ENCODE measurements around the gene TRPV5. TPM values are rescaled to one million over a fixed set of nuclear protein-coding genes. Genes with fewer than 3 reads are reported as not detected.

TRPV5 gene
- total and polyA plus RNA-seq, 9 donors, result not detected

DNA sequence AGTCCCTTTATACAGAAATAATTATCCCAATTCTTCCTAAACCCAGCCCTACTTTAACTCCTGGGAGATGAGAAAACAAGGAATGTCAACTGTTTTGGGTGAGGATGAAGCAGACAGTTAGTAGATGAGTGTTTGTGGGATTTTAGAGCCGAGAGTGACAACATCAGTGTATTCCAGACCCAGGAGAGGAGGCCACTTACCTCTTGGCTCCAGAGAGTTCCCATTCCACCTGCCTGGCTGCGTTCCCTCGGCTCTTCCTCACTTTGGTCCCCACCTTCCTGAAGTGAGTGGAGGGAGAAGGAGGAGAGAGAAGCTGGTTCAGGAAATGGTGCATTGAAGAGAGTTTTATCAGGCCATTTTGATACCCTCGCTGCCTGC, 28.0 kb upstream of the TRPV5 start:
- no peaks in the 10 kb centered on the region for H3K27me3 ChIP-seq
- H3K4me3 ChIP-seq, result no peak overlapping the region
- no peak overlapping the region for H3K27ac ChIP-seq
- no peak for TF ChIP-seq POLR2A (IDR thresholded peaks at IDR 0.05)
- no peaks in the 10 kb centered on the region for H3K4me1 ChIP-seq (ENCODE audit: insufficient read depth)
- H3K36me3 ChIP-seq, result no peaks in the 10 kb centered on the region
- WGBS, 3 donors, result 81 to 88% (median 83%) methylated on average over 4 of the region's 4 CpGs
- H3K9me3 ChIP-seq, result no peaks in the 10 kb centered on the region
- intact Hi-C loops (cut with DNase I), result no loop called here
- DNase-seq, result no peak

DNA sequence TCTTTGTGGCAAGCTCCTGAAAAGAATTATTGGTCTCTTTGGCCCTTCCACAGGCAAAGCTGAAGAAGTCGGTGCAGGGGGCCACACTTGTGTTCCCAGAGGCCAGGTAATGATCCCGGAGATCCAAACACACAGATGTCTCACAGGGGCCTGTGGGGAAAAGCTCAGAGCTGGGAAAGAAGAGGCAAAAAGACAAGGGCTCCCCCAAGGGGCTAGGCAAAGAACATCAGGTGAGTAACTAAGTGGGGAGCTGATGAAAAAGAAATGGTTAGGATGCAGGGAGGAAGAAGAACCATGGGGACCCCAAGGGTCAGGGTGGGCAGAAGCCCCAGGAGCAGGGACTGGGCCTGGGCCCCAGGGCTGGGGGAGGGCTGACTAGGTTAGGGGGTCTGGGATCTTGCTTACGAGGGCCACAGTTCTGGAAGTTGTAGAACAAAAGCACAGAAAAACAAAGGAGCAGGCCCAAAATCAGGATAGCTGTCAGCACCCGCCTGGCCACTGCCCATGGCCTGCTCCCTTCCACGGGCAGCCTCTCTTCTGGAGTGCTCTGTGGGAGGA, 27.5 kb upstream of the TRPV5 start:
- DNase-seq, result no peak
- 79 to 83% (median 81%) methylated on average over 5 of the region's 5 CpGs for WGBS, 3 donors

DNA sequence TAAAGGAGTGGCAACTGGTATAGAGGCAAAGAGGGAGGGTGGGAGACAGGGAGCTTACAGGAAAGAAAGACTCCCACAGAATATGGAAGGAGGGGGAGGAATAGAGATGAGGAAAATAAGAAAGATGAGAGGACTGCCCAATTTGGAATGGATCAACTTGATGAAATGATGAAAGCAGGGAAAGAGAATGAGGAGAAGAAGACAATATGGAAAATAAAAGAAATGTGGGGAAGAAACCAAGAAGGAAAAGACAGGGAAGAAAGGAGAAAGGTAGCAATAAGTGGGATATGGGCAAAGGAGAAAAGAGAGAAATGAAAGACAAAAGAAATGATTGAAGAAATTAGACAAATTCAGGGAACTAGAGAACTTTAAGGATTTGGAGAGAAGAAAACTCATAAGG, 25.7 kb upstream of the TRPV5 start:
- Histone ChIP-seq H3K4me3 (no peak overlapping the region), H3K9me3 (no peaks in the 10 kb centered on the region), H3K27ac (no peak overlapping the region), H3K27me3 (no peaks in the 10 kb centered on the region), H3K36me3 (no peaks in the 10 kb centered on the region), H3K4me1 (ENCODE audit: insufficient read depth) (no peaks in the 10 kb centered on the region)
- DNase-seq, result no peak
- intact Hi-C loops (cut with DNase I), result no loop called here
- TF ChIP-seq POLR2A (IDR thresholded peaks at IDR 0.05) (no peak), EP300 (IDR thresholded peaks at IDR 0.05) (no peak)
- TF ChIP-seq, protein P1, sequence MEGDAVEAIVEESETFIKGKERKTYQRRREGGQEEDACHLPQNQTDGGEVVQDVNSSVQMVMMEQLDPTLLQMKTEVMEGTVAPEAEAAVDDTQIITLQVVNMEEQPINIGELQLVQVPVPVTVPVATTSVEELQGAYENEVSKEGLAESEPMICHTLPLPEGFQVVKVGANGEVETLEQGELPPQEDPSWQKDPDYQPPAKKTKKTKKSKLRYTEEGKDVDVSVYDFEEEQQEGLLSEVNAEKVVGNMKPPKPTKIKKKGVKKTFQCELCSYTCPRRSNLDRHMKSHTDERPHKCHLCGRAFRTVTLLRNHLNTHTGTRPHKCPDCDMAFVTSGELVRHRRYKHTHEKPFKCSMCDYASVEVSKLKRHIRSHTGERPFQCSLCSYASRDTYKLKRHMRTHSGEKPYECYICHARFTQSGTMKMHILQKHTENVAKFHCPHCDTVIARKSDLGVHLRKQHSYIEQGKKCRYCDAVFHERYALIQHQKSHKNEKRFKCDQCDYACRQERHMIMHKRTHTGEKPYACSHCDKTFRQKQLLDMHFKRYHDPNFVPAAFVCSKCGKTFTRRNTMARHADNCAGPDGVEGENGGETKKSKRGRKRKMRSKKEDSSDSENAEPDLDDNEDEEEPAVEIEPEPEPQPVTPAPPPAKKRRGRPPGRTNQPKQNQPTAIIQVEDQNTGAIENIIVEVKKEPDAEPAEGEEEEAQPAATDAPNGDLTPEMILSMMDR (IDR thresholded peaks at IDR 0.05), result no peak

More for the DNA sequence above, 27.5 kb upstream of the TRPV5 start:
- H3K4me3 ChIP-seq, result no peak overlapping the region
- H3K36me3 ChIP-seq, result no peaks in the 10 kb centered on the region
- H3K9me3 ChIP-seq, result no peaks in the 10 kb centered on the region
- no peaks in the 10 kb centered on the region for H3K27me3 ChIP-seq
- TF ChIP-seq, protein P1 (IDR thresholded peaks at IDR 0.05), result no peak
- TF ChIP-seq EP300 (IDR thresholded peaks at IDR 0.05), result no peak
- no peak for TF ChIP-seq POLR2A (IDR thresholded peaks at IDR 0.05)
- H3K4me1 ChIP-seq (ENCODE audit: insufficient read depth), result no peaks in the 10 kb centered on the region
- H3K27ac ChIP-seq, result no peak overlapping the region
- intact Hi-C loops (cut with DNase I), result no loop called here

DNA sequence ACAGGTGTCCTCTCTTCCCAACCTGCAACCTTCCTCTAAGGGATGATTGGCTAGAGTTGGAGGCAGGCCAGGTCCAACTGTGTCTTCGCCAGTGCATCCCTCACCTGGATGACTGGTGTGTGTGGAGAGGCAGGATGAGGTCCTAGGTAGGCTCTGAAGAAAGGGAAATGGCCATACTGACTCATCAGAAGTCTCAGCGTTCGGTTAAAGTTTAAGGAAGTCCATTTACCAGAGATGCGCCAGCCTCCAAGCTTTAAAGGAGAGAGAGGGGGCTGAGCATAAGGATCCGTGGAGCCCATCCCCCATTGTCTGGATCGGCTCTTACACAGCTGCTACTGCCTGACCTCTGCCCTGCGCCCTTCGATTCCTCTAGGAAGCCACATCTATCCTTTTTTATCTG, 24.2 kb upstream of the TRPV5 start:
- Histone ChIP-seq H3K4me3 (no peak overlapping the region), H3K27ac (no peak overlapping the region), H3K27me3 (no peaks in the 10 kb centered on the region), H3K36me3 (no peaks in the 10 kb centered on the region), H3K4me1 (ENCODE audit: insufficient read depth) (no peaks in the 10 kb centered on the region), H3K9me3 (no peaks in the 10 kb centered on the region)
- DNase-seq, result no peak
- no peak for TF ChIP-seq EP300 (IDR thresholded peaks at IDR 0.05)
- TF ChIP-seq, protein P1 (IDR thresholded peaks at IDR 0.05), result no peak
- no peak for TF ChIP-seq POLR2A (IDR thresholded peaks at IDR 0.05)
- intact Hi-C loops (cut with DNase I), result no loop called here
- 68 to 77% (median 75%) methylated on average over 8 of the region's 8 CpGs for WGBS, 3 donors

DNA sequence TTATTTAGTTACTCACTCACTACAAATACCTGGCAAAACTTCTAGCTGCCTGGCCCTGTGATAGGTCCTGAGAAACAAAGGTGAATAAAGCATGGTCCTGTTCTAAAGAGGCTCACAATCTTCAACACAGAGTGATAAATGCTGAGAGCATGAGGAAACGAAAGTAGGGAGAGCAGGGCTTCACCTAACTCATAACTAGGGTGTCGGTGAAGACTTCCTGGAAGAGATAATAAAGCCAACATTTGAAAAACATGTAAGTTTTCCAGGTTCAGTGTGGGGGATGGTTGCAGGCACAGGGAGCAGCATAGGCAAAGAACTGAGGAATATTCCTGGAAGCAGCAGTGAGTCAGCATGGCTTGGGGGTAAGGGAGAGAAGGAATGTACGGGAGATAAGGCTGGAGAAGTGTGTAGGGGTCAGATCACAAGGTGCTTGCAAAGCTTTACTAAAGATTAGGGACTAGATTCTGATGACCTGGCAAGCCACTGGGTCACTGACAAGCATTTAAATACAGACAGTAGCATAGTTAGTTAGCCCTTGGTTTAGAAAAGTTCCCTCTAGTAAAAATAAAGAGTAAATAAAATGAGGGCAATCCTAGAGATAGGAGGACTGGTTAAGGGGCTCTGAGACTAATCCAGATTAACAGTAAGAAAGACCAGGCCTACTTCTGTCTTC, 23.5 kb upstream of the TRPV5 start:
- TF ChIP-seq, protein P1 (IDR thresholded peaks at IDR 0.05), result no peak
- no peak for TF ChIP-seq POLR2A (IDR thresholded peaks at IDR 0.05)
- TF ChIP-seq EP300 (IDR thresholded peaks at IDR 0.05), result no peak
- intact Hi-C loops (cut with DNase I), result no loop called here
- DNase-seq, result no peak
- no peaks in the 10 kb centered on the region for H3K36me3 ChIP-seq
- WGBS, 3 donors, result 9 to 28% (median 13%) methylated on average over 3 of the region's 3 CpGs
- H3K4me1 ChIP-seq (ENCODE audit: insufficient read depth), result no peaks in the 10 kb centered on the region
- H3K27me3 ChIP-seq, result no peaks in the 10 kb centered on the region
- no peak overlapping the region for H3K4me3 ChIP-seq
- H3K9me3 ChIP-seq, result no peaks in the 10 kb centered on the region
- no peak overlapping the region for H3K27ac ChIP-seq
